HG02840 (cell line): ENCODE measurements around the gene TMEM201.

Experiments used
- ATAC-seq: cut with Tn5 transposase; IDR thresholded peaks from one replicate; pipeline ENCODE4 v1.9.1; 2021; ENCODE audit warnings: mild to moderate bottlenecking, moderate library complexity, moderate number of reproducible peaks; ENCODE audit not compliant: unreplicated experiment, low FRiP score

The TMEM201 gene

DNA sequence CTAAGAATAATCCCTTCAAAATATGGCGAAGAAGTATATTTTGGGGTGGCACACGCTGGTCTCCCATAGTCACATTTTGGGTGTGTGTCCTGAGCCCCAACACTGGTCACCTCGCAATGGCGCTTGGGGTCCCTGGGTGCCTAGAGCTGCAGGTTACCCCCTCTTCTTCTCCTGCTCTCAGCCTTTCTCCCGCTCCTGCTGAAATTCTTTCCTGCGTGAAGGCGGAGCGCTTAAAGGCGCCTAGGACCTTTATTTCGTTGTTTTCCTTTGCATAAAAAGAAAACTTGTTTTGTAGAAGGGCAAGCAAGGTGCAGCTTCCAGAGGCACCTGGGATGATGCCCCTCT lies 62.5 kb downstream of the TMEM201 start:
- no peak for ATAC-seq

- no peak for ATAC-seq
These were observed 63.1 kb downstream of the TMEM201 start, which contains the start of gene PIK3CD for GRCh38 chr1:9651565-9652378. TSS of gene PIK3CD (plus strand) at chr1:9651731. CDS start at chr1:9710456, 58,725 bp downstream.

- ATAC-seq: no peak
These were observed 63.9 kb downstream of the TMEM201 start for GRCh38 chr1:9652379-9653209.

GRCh38 chr1:9653210-9653490 lies 64.4 kb downstream of the TMEM201 start:
- no peak for ATAC-seq

GRCh38 chr1:9653491-9654050 lies 64.9 kb downstream of the TMEM201 start:
- no peak for ATAC-seq

DNA sequence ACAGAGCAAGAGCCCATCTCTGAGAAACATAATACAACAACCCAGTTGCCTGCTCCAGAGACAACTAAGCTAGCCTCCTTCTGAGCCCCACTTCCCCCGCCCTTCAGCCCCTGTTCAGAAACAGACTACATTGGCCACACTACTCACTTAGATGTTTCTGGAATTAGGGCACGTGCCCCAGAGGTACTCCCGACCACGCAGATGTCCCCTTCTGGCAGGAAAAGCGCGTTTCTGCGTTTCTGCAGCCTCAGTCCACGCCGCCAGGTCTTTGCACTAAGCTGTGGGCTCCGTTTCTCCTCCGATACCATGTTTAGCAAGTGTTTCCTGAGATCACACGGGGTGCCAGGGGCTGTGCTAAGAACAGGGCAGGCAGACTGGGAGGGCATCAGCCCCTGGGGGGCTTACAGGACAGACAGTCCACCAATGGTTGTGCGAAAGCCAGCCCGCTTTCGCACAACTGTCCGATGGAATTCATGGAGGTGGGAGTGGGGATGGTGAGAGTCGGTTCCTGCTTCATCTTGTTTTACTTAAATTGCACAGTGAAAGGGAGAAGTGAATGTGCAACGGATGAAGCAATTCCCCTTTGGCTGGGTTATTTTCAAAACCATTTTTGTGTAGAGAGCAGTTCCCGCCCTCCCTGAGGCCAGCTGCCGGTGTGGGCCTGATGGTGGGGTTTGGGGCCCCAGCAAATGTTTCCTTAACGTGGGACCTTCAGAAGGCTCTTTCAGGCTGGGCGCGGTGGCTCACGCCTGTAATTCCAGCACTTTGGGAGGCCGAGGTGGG lies 65.5 kb downstream of the TMEM201 start:
- no peak for ATAC-seq

DNA sequence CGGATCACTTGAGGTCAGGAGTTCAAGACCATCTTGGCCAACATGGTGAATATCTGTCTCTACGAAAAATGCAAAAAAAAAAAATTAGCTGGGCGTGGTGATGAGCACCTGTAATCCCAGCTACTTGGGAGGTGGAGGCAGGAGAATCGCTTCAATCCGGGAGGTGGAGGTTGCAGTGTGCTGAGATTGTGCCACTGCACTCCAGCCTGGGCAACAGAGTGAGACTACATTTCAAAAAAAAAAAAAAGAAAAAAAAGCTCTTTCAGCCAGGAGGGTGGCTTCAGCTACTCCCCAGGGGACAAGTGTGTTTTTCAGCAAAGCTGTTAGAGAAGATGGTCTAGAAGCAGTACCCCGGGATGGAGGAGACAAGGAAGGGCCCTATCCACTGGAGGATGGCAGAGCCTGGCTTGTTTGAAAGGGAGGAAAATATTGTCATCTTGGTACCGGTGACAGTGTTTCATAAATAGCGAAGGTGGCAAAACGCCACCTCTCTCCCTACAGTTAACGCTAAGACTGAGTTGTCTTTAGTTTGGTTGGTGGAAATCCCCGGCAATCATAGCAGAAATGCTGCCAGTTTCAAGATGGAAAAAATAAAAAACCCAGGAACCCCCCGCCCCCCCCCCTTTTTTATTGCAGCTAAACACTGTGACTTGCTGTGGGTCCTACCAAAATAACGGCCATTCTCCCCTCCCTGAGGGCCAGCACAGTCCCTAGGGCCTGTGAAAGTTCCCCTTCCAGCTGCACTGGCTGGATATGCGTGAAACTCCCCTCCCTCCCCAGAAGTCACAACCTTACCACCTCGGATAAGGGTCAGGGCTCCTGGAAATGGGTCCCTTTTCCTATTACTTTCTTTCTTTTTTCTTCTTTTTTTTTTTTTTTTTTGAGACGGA lies 66.4 kb downstream of the TMEM201 start:
- no peak for ATAC-seq

DNA sequence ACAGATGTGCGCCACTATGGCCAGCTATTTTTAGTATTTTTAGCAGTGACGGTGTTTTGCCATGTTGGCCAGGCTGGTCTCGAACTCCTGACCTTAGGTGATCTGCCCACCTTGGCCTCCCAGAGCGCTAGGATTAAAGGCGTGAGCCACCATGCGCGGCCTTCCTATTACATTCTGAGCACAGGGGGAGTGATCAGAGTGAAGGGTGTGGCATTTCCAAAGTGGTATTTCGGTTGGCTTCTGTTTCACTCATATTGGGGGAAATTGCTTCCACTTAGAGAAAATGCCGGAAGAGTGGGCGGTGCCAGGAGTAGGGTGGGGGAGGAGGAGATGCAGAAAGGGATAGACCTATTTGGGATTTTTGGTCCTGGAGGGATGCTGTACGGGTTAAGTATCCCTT lies 67.1 kb downstream of the TMEM201 start:
- ATAC-seq: no peak

DNA sequence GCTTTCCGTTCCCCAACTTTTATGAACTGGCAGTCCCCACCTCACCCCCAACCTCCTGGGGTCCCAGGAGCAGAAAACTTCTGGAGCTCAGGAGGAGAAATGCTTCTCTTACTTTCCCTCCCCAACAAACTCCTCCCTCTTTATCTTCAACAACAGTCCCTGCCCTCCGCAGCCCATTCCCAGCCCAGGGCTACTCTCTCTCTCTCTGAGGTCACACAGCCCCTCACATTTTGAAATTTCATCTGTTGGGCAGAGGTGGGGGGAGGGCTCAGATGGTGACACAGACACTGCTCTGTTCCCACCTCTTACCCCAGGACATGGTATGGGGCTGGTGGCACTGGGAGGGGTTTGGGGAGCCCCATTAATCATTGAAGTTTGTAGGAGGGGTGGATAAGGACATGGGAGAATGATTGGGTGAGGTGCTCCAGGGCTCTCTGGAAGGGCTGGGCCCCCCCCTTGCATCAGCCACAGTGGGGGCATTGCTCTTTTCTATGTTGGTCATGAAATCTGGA lies 68.9 kb downstream of the TMEM201 start:
- ATAC-seq: no peak

DNA sequence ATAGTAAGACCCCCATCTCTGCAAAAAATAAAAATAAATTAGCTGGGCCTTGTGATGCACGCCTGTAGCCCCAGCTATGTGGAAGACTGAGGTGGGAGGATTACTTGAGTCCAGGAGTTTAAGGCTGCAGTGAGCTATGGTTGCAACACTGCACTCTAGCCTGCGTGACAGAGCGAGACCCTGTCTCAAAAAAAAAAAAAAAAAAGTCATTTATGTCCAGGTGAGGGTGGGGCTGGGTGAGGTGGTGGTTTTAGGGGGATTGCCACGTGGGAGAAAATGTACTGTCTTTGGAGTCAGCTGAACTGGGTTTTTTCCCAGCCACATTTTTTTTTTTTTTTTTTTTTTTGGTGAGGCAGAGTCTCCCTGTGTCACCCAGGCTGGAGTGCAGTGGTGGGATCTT lies 69.5 kb downstream of the TMEM201 start:
- ATAC-seq: no peak

GRCh38 chr1:9659328-9659727 lies 70.6 kb downstream of the TMEM201 start:
- ATAC-seq: no peak

DNA sequence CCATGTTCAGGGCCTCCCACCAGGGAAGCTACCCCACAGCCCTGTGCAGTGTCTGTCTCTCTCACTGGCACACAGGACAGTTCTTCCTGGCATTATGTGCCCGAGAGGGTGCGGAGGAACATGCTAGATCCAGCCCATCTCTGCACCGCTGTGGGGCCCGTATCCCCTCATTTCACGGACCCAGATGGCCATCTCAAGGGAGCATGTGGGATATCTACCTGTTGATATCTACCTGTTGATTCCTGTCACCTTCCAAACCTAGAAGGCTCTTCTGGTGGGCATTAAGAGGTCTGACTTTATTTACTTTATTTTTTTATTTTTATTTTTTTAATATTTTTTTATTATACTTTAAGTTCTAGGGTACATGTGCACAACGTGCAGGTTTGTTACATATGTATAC lies 74.5 kb downstream of the TMEM201 start:
- no peak for ATAC-seq
